SU-DHL-6 (cell line): ENCODE results near the gene ZDHHC3.

Experiments used
- H2AFZ ChIP-seq: fragments of 200-600 bp; sonication (generic); 2 replicates; pipeline ENCODE4 v1.6.1; 2014; ENCODE audit warnings: low read depth, mild to moderate bottlenecking, moderate library complexity, mixed read lengths, antibody characterized with exemption, low read length; ENCODE audit not compliant: severe bottlenecking
- H3F3A ChIP-seq: fragments of 200-600 bp; shearing (Covaris generic); 2 replicates; pipeline ENCODE4 v1.6.0; 2016; ENCODE audit warnings: antibody characterized with exemption, mild to moderate bottlenecking; ENCODE audit not compliant: insufficient read depth
- H3K27ac ChIP-seq: fragments of 200-600 bp; sonication (generic); 2 replicates; pipeline ENCODE4 v1.5.1; 2016; ENCODE audit warnings: low read depth, mild to moderate bottlenecking, low read length, moderate library complexity, mixed read lengths
- H3K27me3 ChIP-seq: fragments of 200-600 bp; sonication (generic), shearing (Covaris generic); 2 replicates; pipeline ENCODE4 v1.6.0; 2014; ENCODE audit warnings: mild to moderate bottlenecking, low read length
- H3K36me3 ChIP-seq: fragments of 200-600 bp; sonication (generic); 2 replicates; pipeline ENCODE4 v1.6.1; 2014; ENCODE audit warnings: mild to moderate bottlenecking, low read length, mixed read lengths
- H3K4me2 ChIP-seq: fragments of 300-600, 200-600 bp; shearing (Covaris generic), sonication (generic); 2 replicates; pipeline ENCODE4 v1.6.0; 2014; ENCODE audit warnings: low read length, low read depth, mild to moderate bottlenecking; ENCODE audit not compliant: poor library complexity, severe bottlenecking
- H3K4me3 ChIP-seq: fragments of 200-600 bp; sonication (generic); 2 replicates; pipeline ENCODE4 v1.5.1; 2014; ENCODE audit warnings: antibody characterized with exemption, low read length, mild to moderate bottlenecking, mixed read lengths; ENCODE audit not compliant: insufficient read depth, poor library complexity, severe bottlenecking
- H3K79me2 ChIP-seq: fragments of 200-600 bp; sonication (generic); 2 replicates; pipeline ENCODE4 v1.6.1; 2014; ENCODE audit warnings: mild to moderate bottlenecking, low read length, moderate library complexity; ENCODE audit not compliant: insufficient read depth
- H3K9ac ChIP-seq: fragments of 200-600 bp; sonication (generic); 2 replicates; pipeline ENCODE4 v1.7.0; 2014; ENCODE audit warnings: mild to moderate bottlenecking, low read length
- H3K9me2 ChIP-seq: fragments of 200-600 bp; sonication (generic); replicated peaks from 2 replicates; pipeline ENCODE4 v1.6.1; 2014; ENCODE audit warnings: low read length; ENCODE audit not compliant: insufficient read depth
- H3K9me3 ChIP-seq: fragments of 200-600 bp; sonication (generic); 2 replicates; pipeline ENCODE4 v1.6.1; 2014; ENCODE audit warnings: low read length, mixed read lengths; ENCODE audit not compliant: insufficient read depth
- H4K20me1 ChIP-seq: fragments of 200-600 bp; sonication (generic); 2 replicates; pipeline ENCODE4 v1.6.1; 2014; ENCODE audit warnings: low read depth, mild to moderate bottlenecking, antibody characterized with exemption, low read length, moderate library complexity, mixed read lengths
- CTCF ChIP-seq: fragments of 200-600 bp; sonication (generic); IDR thresholded peaks from one replicate; pipeline ENCODE4 v1.5.1; 2017; ENCODE audit warnings: antibody characterized with exemption, mild to moderate bottlenecking, low read length, moderate library complexity; ENCODE audit not compliant: insufficient read depth, poor library complexity, severe bottlenecking
- EZH2phosphoT487 ChIP-seq: fragments of 200-600 bp; sonication (generic), shearing (Covaris generic); conservative IDR thresholded peaks from 2 replicates; pipeline ENCODE4 v1.6.1; 2018; ENCODE audit warnings: mild to moderate bottlenecking, antibody characterized with exemption, low read length, moderate library complexity, mixed read lengths

The ZDHHC3 gene

GRCh38 chr3:45007091-45007490 is 31.1 kb upstream of the ZDHHC3 start:
- H3K27ac ChIP-seq: no peak overlapping the region
- no peak for TF ChIP-seq CTCF
- TF ChIP-seq EZH2phosphoT487: no peak
- H3F3A ChIP-seq: no peaks in the 10 kb centered on the region
- peaks cover 14% of the 10 kb centered on the region; the same call in 1 of the 2 replicates for H3K36me3 ChIP-seq
- no peaks in the 10 kb centered on the region for H4K20me1 ChIP-seq
- no peak overlapping the region for H2AFZ ChIP-seq
- H3K4me3 ChIP-seq: no peak overlapping the region
- 0 out of 2 replicates have a peak, but pooled peaks cover 3% of the 10 kb centered on the region for H3K79me2 ChIP-seq
- H3K27me3 ChIP-seq: no peaks in the 10 kb centered on the region
- no peak overlapping the region for H3K4me2 ChIP-seq
- H3K9me2 ChIP-seq: no peaks in the 10 kb centered on the region
- no peaks in the 10 kb centered on the region for H3K9me3 ChIP-seq
- no peak overlapping the region for H3K9ac ChIP-seq

- no peak for TF ChIP-seq EZH2phosphoT487
- TF ChIP-seq CTCF: no peak
- Histone ChIP-seq H3K9me3 (no peaks in the 10 kb centered on the region), H3K9ac (no peak overlapping the region), H3K9me2 (no peaks in the 10 kb centered on the region), H4K20me1 (no peaks in the 10 kb centered on the region), H3K27ac (no peak overlapping the region), H3K4me2 (no peak overlapping the region), H3K79me2 (0 out of 2 replicates have a peak, but pooled peaks cover 3% of the 10 kb centered on the region), H3F3A (no peaks in the 10 kb centered on the region), H3K4me3 (no peak overlapping the region), H2AFZ (no peak overlapping the region), H3K36me3 (peaks cover 20% of the 10 kb centered on the region; the same call in 1 of the 2 replicates), H3K27me3 (no peaks in the 10 kb centered on the region)
Measured at GRCh38 chr3:45003859-45004258, 27.9 kb upstream of the ZDHHC3 start.

GRCh38 chr3:45003406-45003805 is 27.4 kb upstream of the ZDHHC3 start:
- 0 out of 2 replicates have a peak, but pooled peaks cover 3% of the 10 kb centered on the region for H3K79me2 ChIP-seq
- H3K9ac ChIP-seq: no peak overlapping the region
- H4K20me1 ChIP-seq: no peaks in the 10 kb centered on the region
- H3K9me2 ChIP-seq: no peaks in the 10 kb centered on the region
- H3K9me3 ChIP-seq: no peaks in the 10 kb centered on the region
- H3K4me3 ChIP-seq: no peak overlapping the region
- peaks cover 20% of the 10 kb centered on the region; the same call in 1 of the 2 replicates for H3K36me3 ChIP-seq
- H2AFZ ChIP-seq: no peak overlapping the region
- no peak overlapping the region for H3K27ac ChIP-seq
- no peak for TF ChIP-seq CTCF
- TF ChIP-seq EZH2phosphoT487: no peak
- no peaks in the 10 kb centered on the region for H3F3A ChIP-seq
- H3K27me3 ChIP-seq: no peaks in the 10 kb centered on the region
- no peak overlapping the region for H3K4me2 ChIP-seq
